PC-9 (cell line): ENCODE measurements around the gene FBXL15. TPM values are rescaled to one million over a fixed set of nuclear protein-coding genes. Genes with fewer than 3 reads are reported as not detected.

Experiments used
- BruUV-seq: library from RNA; stranded (reverse); fragments of 400-500 nt; replicated peaks from 2 replicates; lab custom pipeline; 2021; lab: Mats Ljungman, UMichigan
- CTCF ChIA-PET: fragments of 300-600 bp; sonication (Branson Sonifier 250); formaldehyde crosslinking; loops from one replicate; lab custom pipeline; 2022; ENCODE audit warnings: antibody characterized with exemption; lab: Charles Lee
- POLR2A ChIA-PET: fragments of 300-600 bp; sonication (Branson Sonifier 250); formaldehyde crosslinking; loops from one replicate; lab custom pipeline; 2022; ENCODE audit warnings: antibody characterized with exemption; ENCODE audit not compliant: unreplicated experiment; lab: Charles Lee
- DNase-seq, 2 experiments: peaks; one replicate each; pipeline versions ENCODE4 v3.0.0 to v3.0.0-alpha.2; 2015 to 2022; ENCODE audit warnings: mixed read lengths in 1 of 2
- H2AFZ ChIP-seq: fragments of 200-600 bp; sonication (generic); 2 replicates; pipeline ENCODE4 v1.8.1; 2017; ENCODE audit warnings: antibody characterized with exemption
- H3F3A ChIP-seq: fragments of 200-600 bp; sonication (generic); 2 replicates; pipeline ENCODE4 v1.8.1; 2017; ENCODE audit warnings: antibody characterized with exemption, mild to moderate bottlenecking, low read depth; ENCODE audit not compliant: insufficient read depth
- H3K27ac ChIP-seq: fragments of 200-600 bp; sonication (generic); 2 replicates; pipeline ENCODE4 v1.6.1; 2016; ENCODE audit warnings: mixed run types
- H3K27me3 ChIP-seq: fragments of 200-600 bp; sonication (generic); 2 replicates; pipeline ENCODE4 v1.6.1; 2016; ENCODE audit warnings: low read depth, mixed run types; ENCODE audit not compliant: insufficient read depth
- H3K36me3 ChIP-seq: fragments of 200-600 bp; sonication (generic); 2 replicates; pipeline ENCODE4 v1.6.1; 2016; ENCODE audit warnings: low read depth, mixed run types
- H3K4me1 ChIP-seq: fragments of 200-600 bp; sonication (generic); replicated peaks from 2 replicates; pipeline ENCODE4 v1.6.1; 2016; ENCODE audit warnings: mixed run types; ENCODE audit not compliant: insufficient read depth
- H3K4me2 ChIP-seq: fragments of 200-600 bp; sonication (generic); 2 replicates; pipeline ENCODE4 v1.6.1; 2017; ENCODE audit warnings: mixed run types
- H3K4me3 ChIP-seq: fragments of 200-600 bp; sonication (generic); 2 replicates; pipeline ENCODE4 v1.6.1; 2016; ENCODE audit warnings: mixed run types
- H3K79me2 ChIP-seq: fragments of 200-600 bp; sonication (generic); 2 replicates; pipeline ENCODE4 v1.6.1; 2017; ENCODE audit warnings: low read depth, mixed run types
- H3K9me2 ChIP-seq: fragments of 200-600 bp; sonication (generic); 2 replicates; pipeline ENCODE4 v1.8.1; 2017; ENCODE audit warnings: mild to moderate bottlenecking; ENCODE audit not compliant: insufficient read depth
- H3K9me3 ChIP-seq: fragments of 200-600 bp; sonication (generic); 2 replicates; pipeline ENCODE4 v1.8.1; 2016; ENCODE audit warnings: low read depth; ENCODE audit not compliant: insufficient read depth
- H4K20me1 ChIP-seq: fragments of 200-600 bp; sonication (generic); 2 replicates; pipeline ENCODE4 v1.8.1; 2017; ENCODE audit not compliant: insufficient read depth
- CTCF ChIP-seq: fragments of 200-600 bp; sonication (generic); conservative IDR thresholded peaks from 2 replicates; pipeline ENCODE4 v1.6.1; 2017; ENCODE audit warnings: mixed run types, antibody characterized with exemption, mild to moderate bottlenecking, moderate library complexity
- EZH2 ChIP-seq: fragments of 200-600 bp; sonication (generic); IDR thresholded peaks from 2 replicates; pipeline ENCODE4 v1.8.0; 2017; ENCODE audit warnings: antibody characterized with exemption, low read depth
- intact Hi-C: fragments of 100-400 bp; cut with micrococcal nuclease; formaldehyde crosslinking; loops from one replicate; pipeline ENCODE4 v1.10.0; 2022; ENCODE audit not compliant: unreplicated experiment
- total RNA-seq: library from RNA; stranded (reverse); gene quantifications from 2 replicates; pipeline ENCODE4 v1.2.3, GENCODE V29; 2021

Gene FBXL15
- total RNA-seq, 1 experiment from 2014 or later, result 6.2 TPM

GRCh38 chr10:102405632-102406031, 15.0 kb upstream of the FBXL15 start:
- H3K27me3 ChIP-seq, result peaks cover 11% of the 10 kb centered on the region; the same call in 1 of the 2 replicates
- H3K4me2 ChIP-seq, result no peak overlapping the region
- H3K36me3 ChIP-seq, result no peaks in the 10 kb centered on the region
- no peak overlapping the region for H3K4me3 ChIP-seq
- no peaks in the 10 kb centered on the region for H3K79me2 ChIP-seq
- H3K9me2 ChIP-seq, result no peaks in the 10 kb centered on the region
- H3F3A ChIP-seq, result peaks cover 4% of the 10 kb centered on the region; the same call in 1 of the 2 replicates
- H4K20me1 ChIP-seq, result no peaks in the 10 kb centered on the region
- H3K9me3 ChIP-seq, result no peaks in the 10 kb centered on the region
- BruUV-seq, result no TSS peak
- intact Hi-C loops, result no loop called here
- H3K27ac ChIP-seq, result no peak overlapping the region
- POLR2A ChIA-PET, result no interaction called here
- peaks cover 13% of the 10 kb centered on the region for H3K4me1 ChIP-seq
- H2AFZ ChIP-seq, result no peak overlapping the region
- no peak for DNase-seq
- TF ChIP-seq CTCF (no peak), EZH2 (no peak)
- CTCF ChIA-PET, result no interaction called here

- H3K79me2 ChIP-seq, result no peaks in the 10 kb centered on the region
- no peaks in the 10 kb centered on the region for H4K20me1 ChIP-seq
- no peaks in the 10 kb centered on the region for H3K9me3 ChIP-seq
- no peak overlapping the region for H3K4me3 ChIP-seq
- intact Hi-C loops, result no loop called here
- H3K4me2 ChIP-seq, result no peak overlapping the region
- TF ChIP-seq CTCF (no peak), EZH2 (no peak)
- ChIA-PET POLR2A (no interaction called here), CTCF (interaction anchor here (0.6 kb wide), 1 partner anchor 19 kb away, joined by 3 read pairs; no protein-coding TSS in a partner anchor)
- no TSS peak for BruUV-seq
- peaks cover 18% of the 10 kb centered on the region; the same call in 1 of the 2 replicates for H3K27me3 ChIP-seq
- H3K36me3 ChIP-seq, result no peaks in the 10 kb centered on the region
- no peak for DNase-seq
- H3K27ac ChIP-seq, result no peak overlapping the region
- H3K4me1 ChIP-seq, result peaks cover 7% of the 10 kb centered on the region; the same call in 1 of the 2 replicates
- H3K9me2 ChIP-seq, result no peaks in the 10 kb centered on the region
- no peak overlapping the region for H2AFZ ChIP-seq
- H3F3A ChIP-seq, result no peaks in the 10 kb centered on the region; the same call in 1 of the 2 replicates
Observed at GRCh38 chr10:102406815-102407214, 13.8 kb upstream of the FBXL15 start.

GRCh38 chr10:102407425-102408130, 13.1 kb upstream of the FBXL15 start:
- H4K20me1 ChIP-seq, result no peaks in the 10 kb centered on the region
- H3K36me3 ChIP-seq, result no peaks in the 10 kb centered on the region
- ChIA-PET POLR2A (no interaction called here), CTCF (interaction anchor here (0.6 kb wide), 1 partner anchor 20 kb away, joined by 3 read pairs; no protein-coding TSS in a partner anchor)
- no peaks in the 10 kb centered on the region for H3K9me3 ChIP-seq
- H3K79me2 ChIP-seq, result no peaks in the 10 kb centered on the region
- H2AFZ ChIP-seq, result no peak overlapping the region
- no peaks in the 10 kb centered on the region for H3K9me2 ChIP-seq
- H3K4me2 ChIP-seq, result no peak overlapping the region
- no peak overlapping the region for H3K27ac ChIP-seq
- H3K4me1 ChIP-seq, result no peaks in the 10 kb centered on the region
- intact Hi-C loops, result no loop called here
- H3K27me3 ChIP-seq, result peaks cover 25% of the 10 kb centered on the region
- no TSS peak for BruUV-seq
- H3F3A ChIP-seq, result no peaks in the 10 kb centered on the region
- TF ChIP-seq CTCF (no peak), EZH2 (no peak)
- H3K4me3 ChIP-seq, result no peak overlapping the region
- DNase-seq, result no peak
